ENCODE measurements around the gene ETDB.
"Not testable (repeated sequence)": the region's sequence is repeated elsewhere in the genome, so short reads cannot be mapped to it uniquely, and the experiment has no call there.

ETDB gene

GRCh38 chrX:135120056-135120576 is at the start of gene ETDB:
TSS of gene ETDB (minus strand) at chrX:135120526. CDS start at chrX:135119261, 1,265 bp downstream.
- not testable (repeated sequence) for DNase-seq (ENCODE audit: low read depth)

- not testable (repeated sequence) for DNase-seq (ENCODE audit: low read depth)
Observed at GRCh38 chrX:135169534-135169933, 49.2 kb upstream of the ETDB start.

- DNase-seq (ENCODE audit: low read depth), result no peak
Observed at GRCh38 chrX:135168486-135168885, 48.2 kb upstream of the ETDB start.

- DNase-seq (ENCODE audit: low read depth), result not testable (repeated sequence)
Observed at GRCh38 chrX:135154688-135155087, 34.4 kb upstream of the ETDB start.

GRCh38 chrX:135126145-135126544 is 5.8 kb upstream of the ETDB start:
- not testable (repeated sequence) for DNase-seq (ENCODE audit: low read depth)

- not testable (repeated sequence) for DNase-seq (ENCODE audit: low read depth)
Observed at GRCh38 chrX:135116064-135116463, 4.3 kb downstream of the ETDB start.

GRCh38 chrX:135114392-135114791 is 5.9 kb downstream of the ETDB start:
- DNase-seq (ENCODE audit: low read depth), result no peak

GRCh38 chrX:135112743-135113142 is 7.6 kb downstream of the ETDB start:
- no peak for DNase-seq (ENCODE audit: low read depth)

GRCh38 chrX:135112096-135112729 is 8.1 kb downstream of the ETDB start:
- DNase-seq (ENCODE audit: low read depth), result no peak

GRCh38 chrX:135109554-135109953 is 10.8 kb downstream of the ETDB start:
- no peak for DNase-seq (ENCODE audit: low read depth)

- DNase-seq (ENCODE audit: low read depth), result no peak
Observed at GRCh38 chrX:135099493-135099783, 20.9 kb downstream of the ETDB start.

- not testable (repeated sequence) for DNase-seq (ENCODE audit: low read depth)
Observed at GRCh38 chrX:135097196-135097744, 23.1 kb downstream of the ETDB start.

- DNase-seq (ENCODE audit: low read depth), result no peak
Observed at GRCh38 chrX:135095715-135096114, 24.6 kb downstream of the ETDB start.

GRCh38 chrX:135094726-135095125 is 25.6 kb downstream of the ETDB start:
- no peak for DNase-seq (ENCODE audit: low read depth)

- no peak for DNase-seq (ENCODE audit: low read depth)
Observed at GRCh38 chrX:135089126-135089525, 31.2 kb downstream of the ETDB start.

- no peak for DNase-seq (ENCODE audit: low read depth)
Observed at GRCh38 chrX:135087867-135088266, 32.5 kb downstream of the ETDB start.

GRCh38 chrX:135086197-135086854 is 34.0 kb downstream of the ETDB start:
- DNase-seq (ENCODE audit: low read depth), result no peak

GRCh38 chrX:135081693-135082404 is 38.5 kb downstream of the ETDB start:
- no peak for DNase-seq (ENCODE audit: low read depth)

All from stimulated activated CD8-positive, alpha-beta memory T cell treated with anti-CD3 and anti-CD28 coated beads, Interleukin-15, amount 100 ng/mL, for 24 hours (primary cell).